ENCODE results near the gene SAPCD2.
A peak's percentile ranks its signal among the peaks of the same experiment; 100 is the strongest.

Gene SAPCD2

GRCh38 chr9:137106662-137107250 is 36.4 kb upstream of the SAPCD2 start:
- no peak for DNase-seq

- DNase-seq = no peak
Measured at GRCh38 chr9:137105814-137106661, 35.7 kb upstream of the SAPCD2 start.

DNA sequence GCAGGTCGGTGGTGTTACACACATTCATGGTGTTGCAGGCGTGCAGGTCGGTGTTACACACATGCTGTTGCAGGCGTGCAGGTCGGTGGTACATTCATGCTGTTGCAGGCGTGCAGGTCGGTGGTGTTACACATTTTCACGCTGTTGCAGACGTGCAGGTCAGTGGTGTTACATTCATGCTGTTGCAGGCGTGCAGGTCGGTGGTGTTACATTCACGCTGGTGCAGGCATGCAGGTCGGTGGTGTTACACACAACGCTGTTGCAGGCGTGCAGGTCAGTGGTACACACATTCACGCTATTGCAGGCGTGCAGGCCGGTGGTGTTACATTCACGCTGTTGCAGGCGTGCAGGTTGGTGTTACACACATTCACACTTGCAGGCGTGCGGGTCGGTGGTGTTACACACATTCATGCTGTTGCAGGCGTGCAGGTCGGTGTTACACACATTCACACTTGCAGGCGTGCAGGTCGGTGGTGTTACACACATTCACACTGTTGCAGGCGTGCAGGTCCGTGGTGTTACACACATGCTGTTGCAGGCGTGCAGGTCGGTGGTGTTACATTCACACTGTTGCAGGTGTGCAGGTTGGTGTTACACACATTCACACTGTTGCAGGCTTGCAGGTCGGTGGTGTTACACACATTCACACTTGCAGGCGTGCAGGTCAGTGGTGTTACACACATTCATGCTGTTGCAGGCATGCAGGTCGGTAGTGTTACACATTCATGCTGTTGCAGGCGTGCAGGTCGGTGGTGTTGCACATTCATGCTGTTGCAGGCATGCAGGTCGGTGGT is 33.0 kb upstream of the SAPCD2 start:
- no peak for DNase-seq

DNA sequence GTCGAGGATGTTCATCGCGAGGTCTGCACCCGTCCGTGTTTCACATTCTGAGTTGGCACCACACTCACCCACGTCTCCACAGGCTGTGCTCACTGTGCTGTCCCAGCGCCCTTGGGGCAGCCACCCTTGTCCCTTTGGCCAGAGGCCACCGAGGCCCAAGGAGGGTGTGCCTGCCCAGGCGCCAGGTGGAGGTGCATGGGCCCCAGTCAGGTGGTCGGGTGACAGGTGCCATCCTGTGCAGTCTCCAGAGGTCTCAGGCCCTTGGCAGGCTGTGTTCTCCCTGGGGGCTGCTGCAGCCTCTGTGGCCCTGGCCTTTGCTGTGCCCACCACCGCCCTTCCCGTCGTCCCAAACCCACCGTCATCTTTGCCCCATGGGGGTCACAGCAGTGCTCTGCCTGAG is 28.9 kb upstream of the SAPCD2 start:
- no peak for DNase-seq

DNA sequence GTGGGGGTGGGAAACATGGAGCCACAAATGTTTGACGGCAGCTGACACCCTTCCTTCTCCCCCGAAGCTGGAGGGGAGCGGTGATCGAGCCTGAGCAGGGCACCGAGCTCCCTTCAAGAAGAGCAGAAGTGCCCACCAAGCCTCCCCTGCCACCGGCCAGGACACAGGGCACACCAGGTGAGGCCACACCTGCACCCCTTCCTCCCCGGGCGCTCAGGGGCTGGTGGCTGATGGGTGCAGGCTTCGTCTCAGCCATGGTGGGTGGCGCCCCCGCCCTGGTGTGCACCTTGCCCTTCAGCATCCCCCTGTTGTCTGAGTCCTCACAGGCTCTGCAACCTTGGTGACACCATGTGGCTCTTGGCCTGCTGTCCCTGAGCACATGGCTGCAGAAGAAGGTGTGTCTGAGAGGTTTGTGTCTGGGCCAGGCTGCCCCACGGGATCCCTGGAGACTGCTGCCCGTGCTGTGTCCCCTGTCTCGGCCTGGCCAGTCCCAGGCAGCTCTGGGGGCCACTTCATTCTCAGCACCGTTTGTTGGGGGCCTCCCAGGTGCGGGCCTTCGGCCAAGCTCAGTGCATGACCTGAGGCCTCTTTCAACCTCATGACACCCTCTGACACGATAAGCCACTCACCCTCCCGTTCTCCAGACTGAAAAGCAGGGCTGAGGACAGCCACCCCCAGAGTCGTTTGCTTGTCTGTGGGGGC is 27.6 kb upstream of the SAPCD2 start:
- no peak for DNase-seq

- no peak for DNase-seq
Measured at GRCh38 chr9:137096785-137097546, 26.6 kb upstream of the SAPCD2 start.

DNA sequence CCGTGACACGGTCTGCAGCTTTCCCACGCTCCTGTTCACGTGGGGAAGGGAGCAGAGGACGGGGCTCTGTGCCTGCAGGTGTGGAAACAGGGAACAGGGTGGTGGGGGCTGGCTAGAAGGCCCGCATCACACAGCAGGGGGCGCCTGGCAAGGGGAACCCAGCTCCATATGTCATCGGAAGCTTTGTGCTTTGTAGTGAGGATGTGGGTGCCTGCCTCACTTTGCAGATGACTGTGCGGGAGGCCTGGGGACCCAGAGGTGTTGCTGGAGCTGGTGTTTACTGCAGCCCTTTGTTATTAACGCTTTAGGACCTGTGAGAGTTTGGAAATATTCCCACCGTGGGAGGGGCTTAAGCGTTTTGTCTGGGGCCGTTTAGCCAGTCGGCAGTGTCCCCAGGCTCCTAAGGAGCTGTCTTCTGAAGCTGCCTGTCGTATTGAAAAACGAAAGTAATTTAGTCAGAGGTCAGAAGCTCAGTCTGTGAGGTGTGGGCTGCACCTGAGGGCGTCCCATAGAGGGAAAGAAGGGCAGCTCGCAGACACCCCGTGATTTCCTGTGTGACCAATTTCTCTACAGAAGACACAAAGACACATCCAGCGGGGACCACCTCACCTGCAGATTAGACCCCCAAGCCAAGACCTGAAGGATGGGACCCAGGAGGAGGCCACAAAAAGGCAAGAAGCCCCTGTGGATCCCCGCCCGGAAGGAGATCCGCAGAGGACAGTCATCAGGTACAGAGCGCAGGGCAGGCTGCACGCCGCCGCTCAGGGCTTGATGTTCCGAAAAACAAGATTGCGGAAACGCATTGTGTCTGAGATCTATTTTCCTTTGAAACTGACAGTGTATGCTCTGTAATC is 25.5 kb upstream of the SAPCD2 start:
- DNase-seq = peak; percentile 88

GRCh38 chr9:137089232-137089947 is 19.0 kb upstream of the SAPCD2 start:
- DNase-seq = no peak

- DNase-seq = no peak
Measured at GRCh38 chr9:137088121-137088520, 17.8 kb upstream of the SAPCD2 start.

DNA sequence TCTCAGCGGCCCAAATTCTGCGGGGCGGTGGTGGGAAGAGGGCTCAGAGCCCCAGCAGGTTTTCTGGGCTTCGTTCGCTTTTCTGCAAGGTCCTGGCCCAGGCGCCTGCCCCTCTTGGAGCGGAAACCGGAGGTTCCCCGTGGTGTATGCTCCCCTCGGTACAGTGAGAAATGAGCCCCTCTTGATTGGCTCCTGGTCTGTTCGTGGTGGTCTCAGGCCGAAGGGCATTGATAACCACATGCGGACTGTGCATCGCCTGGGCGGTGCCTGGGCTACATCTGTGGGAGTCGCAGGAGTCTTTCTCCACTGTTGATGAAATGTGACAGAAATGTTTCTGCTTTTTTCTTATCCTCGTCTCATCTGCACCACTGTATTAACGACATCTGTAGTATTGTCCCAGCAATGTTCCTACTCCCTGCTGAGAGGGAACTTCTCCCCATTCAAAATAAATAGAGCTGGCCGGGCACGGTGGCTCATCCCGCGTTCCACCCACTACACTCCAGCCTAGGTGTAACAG is 17.1 kb upstream of the SAPCD2 start:
- DNase-seq = peak; percentile 60

DNA sequence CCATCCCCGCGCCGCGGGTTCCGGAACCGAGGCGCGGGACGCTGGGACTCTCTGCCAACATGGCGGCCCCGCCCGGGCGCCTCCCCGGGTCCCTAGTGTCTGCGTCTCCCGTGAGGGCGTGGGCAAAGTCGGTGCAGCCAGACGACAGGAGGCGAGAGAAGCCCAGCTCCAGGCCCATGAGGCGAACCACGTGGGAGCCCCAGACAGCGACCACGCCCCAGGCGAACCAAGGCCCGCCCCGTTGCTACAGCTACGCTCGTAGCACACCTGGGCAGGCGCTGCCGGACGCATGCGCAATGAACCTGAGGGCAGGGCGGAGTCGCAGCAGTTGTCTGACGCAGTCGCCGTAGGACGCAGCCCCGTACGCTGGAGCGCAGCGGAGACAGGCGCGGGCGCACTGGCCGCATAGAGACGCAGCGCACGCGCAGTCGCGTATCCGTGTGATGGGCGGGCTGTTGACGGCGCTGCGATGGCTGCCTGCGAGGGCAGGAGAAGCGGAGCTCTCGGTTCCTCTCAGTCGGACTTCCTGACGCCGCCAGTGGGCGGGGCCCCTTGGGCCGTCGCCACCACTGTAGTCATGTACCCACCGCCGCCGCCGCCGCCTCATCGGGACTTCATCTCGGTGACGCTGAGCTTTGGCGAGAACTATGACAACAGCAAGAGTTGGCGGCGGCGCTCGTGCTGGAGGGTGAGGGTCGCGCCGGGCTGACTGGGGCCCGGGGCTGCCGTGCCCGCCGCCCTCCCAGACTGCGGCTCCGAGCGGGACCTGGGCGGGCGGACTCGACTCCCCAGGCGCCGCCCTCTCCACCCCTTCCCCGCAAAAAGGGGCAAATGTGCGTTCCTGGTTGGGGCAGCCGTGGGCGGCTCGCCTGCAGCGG is 16.4 kb upstream of the SAPCD2 start, which contains the start of gene MAN1B1:
MAN1B1 (plus strand) TSS at position 455 of the 878 bp plus-strand sequence; CDS start at position 470, 15 bp downstream.
- peak; percentile 99 for DNase-seq

- peak; percentile 64 for DNase-seq
Measured at GRCh38 chr9:137085920-137086530, 15.7 kb upstream of the SAPCD2 start.

DNA sequence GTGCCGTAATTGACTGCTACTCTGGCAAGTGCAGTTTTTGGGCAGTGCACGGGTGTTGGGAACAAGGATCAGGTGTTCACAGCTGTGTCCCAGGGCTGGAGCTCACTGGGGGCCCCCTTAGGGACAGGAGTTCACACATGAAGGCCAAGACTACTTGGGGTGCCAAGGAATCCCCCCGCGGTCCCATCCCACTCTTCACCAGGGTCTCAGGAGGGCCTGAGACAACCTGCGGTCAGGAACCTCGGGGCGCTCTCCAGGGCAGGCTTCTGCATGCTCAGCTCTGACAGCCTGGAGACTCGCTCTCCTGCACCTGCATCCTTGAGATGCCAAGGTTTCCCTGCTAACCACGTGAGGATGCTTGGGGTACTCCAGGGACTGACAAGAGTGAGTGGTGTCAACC is 14.2 kb upstream of the SAPCD2 start:
- no peak for DNase-seq

- DNase-seq = peak; percentile 55
Measured at GRCh38 chr9:137083394-137084004, 13.1 kb upstream of the SAPCD2 start.

- no peak for DNase-seq
Measured at GRCh38 chr9:137082925-137083290, 12.6 kb upstream of the SAPCD2 start.

DNA sequence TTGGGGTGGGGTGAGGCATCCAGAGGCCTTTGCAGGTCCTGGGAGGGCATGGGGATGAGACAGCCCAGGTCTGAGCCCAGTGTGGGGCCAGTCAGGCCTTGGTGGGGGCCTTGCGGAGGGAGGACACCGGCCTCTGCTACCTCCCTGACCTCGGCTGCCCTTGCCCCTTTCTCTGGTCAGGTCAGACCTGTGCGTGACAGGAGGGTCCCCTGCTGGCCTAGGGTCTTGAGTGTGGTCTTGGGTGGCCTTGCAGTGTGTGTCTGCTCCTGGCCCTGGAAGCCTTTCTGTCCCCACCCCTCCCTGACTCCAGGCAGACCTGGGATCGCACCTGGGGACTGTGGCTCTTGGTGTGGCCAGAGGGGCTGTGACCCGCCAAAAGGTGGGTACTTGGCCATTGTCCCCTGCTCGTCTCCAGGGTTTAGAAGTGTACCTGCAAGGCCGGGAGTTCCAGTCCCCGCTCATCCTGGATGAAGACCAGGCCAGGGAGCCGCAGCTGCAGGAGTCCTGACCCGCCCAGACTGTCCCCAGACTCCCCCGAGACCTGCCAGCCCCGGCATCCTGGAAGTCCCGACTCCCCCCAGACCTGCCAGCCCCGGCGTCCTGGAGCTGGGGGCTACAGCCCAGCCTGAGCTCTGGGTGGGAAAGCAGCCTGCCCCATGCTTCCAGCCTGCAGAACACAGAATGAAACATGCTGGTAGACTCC is 12.0 kb upstream of the SAPCD2 start:
- DNase-seq = no peak

DNA sequence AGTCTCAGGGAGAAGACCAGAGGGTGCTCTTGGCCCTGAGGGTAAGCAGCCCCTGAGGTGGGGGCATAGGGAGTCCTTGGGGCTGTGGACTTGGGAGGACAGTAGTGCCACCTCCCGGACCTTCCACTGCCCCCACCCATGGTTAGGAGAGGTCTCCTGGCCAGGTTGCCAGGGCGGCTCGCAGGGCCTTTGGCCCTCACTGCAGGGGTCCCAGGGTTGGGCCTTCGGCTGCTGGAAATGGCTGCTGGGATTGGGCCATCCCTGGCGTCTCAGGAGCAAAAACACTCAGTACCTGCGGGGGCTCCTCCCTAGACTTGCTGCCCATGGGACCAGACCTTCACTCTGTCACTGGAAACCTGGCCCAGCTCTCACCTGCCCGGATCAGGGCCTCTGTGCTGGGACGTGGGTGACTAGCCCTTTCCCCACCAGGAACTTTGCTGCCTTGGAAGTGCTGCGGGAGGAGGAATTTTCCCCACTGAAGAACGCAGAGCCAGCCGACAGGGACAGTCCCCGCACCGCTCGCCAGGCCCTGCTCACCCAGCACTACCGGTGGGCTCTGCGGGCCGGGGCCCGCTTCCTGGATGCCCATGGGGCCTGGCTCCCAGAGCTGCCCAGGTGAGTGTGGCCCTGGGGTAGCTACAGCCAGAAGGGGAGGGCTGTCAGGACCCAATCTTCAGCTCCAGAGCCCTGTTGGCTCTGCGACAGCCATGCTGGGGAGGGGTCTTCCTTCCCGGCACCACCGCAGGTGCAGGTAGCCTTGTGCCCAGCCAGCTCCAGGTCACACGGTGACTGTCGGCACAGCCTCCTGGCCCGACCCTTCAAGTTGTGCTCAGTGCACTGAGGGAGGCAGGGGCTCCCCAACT is 10.1 kb upstream of the SAPCD2 start:
- DNase-seq = no peak
